HG03432 (cell line): ENCODE data around the gene CCDC116.

Experiments
- ATAC-seq: cut with Tn5 transposase; IDR thresholded peaks from one replicate; pipeline ENCODE4 v1.9.1; 2021; ENCODE audit warnings: mild to moderate bottlenecking, moderate library complexity; ENCODE audit not compliant: unreplicated experiment

Gene CCDC116

DNA sequence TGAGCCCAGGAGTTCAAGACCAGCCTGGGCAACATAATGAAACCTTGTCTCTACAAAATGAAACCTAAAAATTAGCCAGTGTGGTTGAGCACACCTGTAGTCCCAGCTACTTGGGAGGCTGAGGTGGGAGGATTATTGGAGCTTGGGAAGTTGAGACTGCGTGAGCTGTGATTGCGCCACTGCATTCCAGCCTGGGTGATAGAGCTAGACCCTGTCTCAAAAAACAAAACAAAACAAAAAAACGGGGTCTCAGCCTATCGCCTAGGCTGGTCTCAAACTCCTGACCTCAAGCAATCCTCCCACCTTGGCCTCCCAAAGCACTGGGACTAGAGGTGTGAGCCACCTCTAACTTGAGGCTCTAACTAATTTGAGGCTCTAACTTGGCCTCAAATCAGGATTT lies 46.8 kb downstream of the CCDC116 start:
- ATAC-seq = no peak

DNA sequence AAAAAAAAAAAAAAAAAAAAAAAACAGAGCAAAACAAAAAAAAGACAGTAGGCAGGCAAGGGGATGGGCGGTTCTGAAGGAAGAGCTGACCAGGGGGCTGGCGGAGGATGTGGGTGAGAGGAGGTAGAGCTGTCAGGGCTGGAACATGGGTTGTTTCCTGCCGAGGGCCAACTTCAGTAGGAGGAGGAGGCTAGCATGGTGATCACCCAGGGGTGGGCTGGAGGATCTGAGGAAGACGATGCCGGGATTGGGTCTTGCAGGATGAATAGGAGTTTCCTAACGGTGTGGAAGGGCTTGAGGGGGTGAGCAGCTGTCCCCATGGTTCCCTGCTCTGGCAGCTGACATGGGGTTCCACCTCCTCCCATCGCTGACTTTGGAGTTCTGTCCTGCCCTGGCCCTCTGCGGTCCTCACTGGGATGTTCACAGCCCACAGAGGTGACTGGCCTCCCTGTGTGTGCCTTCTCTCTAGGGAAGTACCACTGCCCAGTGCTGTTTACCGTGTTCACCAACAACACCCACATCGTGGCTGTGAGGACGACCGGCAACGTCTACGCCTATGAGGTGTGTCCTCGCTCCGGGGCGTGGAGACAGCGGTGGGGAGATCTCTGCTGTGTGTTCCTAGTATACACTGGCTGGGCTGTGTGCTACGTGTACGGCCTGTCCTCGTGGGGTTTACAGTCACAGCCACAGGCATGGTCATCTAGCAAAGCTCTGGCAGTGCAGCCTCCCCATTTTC lies 48.4 kb downstream of the CCDC116 start:
- no peak for ATAC-seq

- ATAC-seq = no peak
Measured at GRCh38 chr22:21681566-21682370, 49.2 kb downstream of the CCDC116 start.

DNA sequence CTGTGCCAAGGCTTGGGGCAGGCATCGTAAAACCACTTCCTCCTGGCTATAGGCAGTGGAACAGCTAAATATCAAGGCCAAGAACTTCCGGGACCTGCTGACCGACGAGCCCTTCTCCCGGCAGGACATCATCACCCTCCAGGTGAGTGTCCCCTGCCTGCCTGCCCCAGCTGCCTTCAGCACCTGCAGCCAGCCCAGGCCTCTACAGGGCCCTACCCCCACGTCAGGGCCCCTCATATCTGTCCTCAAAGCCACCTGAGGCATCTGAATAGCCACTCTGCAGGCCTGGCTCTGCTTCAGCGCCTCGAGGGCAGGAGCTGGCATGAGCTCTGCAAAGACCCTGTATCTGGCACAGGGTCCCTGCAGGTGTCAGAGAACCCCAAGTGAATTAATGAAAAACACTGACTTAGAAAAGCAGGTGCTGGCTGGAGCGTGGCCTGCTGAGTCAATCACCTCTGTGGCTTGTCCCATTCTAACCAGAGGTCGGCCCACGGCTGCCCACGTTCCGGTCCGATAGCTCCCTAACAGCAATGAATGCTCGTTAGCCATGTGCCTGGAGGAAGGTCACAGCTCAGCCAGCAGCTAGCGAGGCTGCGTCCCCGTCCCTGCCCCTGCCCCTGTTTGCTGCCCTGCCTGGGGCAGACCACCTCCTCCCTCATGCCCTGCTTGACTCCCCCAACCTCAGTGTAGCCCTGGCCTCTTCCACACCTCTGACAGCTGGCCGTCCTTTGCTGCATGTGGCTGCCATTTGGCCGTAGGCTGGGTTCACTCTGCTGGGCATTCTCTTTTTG lies 50.0 kb downstream of the CCDC116 start:
- no peak for ATAC-seq

DNA sequence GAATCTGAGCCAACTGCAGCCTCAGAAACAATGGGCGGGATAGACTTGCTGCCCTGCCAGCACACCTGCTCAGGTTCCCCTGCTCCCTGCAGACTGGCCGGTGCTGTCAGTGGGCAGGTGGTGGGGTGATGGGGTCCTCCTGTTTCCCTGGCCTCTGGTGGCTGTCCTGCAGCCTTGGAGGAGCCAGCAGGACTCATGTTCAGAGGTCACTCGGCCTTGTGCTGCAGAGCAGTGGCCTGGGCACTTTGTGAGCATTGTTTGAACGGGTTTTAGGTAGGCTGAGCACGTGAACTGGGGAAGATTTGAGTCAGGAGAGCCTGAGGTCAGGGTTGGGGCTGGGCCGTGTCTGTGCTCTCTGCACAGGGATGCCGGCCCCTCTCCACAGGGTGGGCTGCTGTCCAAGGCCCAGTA lies 50.8 kb downstream of the CCDC116 start:
- no peak for ATAC-seq

DNA sequence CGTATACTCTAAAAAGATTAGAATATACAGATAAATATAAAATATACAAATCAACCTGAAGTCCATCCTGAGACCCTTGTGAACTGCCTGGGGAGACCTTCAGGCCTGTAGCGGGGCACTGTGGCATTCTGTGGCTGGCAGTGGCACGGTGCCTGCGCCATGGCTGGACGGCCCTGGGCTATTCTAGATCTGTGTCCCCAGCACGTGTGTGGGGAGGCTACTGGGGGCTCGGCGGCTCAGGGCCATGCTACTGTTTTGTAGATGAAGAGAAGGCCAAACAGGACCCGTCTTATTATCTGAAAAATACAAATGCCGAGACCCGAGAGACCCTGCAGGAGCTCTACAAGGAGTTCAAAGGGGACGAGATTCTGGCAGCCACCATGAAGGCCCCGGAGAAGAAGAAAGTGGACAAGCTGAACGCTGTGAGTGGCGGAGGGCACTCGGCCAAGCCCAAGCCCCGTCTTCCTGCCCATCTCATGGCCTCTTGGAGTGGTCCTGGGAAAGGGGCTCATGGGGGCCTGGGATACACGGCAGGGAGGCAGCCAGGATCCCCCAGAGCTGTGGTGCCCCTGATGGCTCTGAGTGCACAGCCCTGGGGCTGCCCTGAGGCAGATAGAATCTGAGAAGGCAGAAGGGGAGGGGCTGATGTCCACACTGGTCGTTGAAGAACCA lies 52.1 kb downstream of the CCDC116 start:
- ATAC-seq = no peak

- no peak for ATAC-seq
Measured at GRCh38 chr22:21685164-21685513, 52.6 kb downstream of the CCDC116 start.

- ATAC-seq = no peak
Measured at GRCh38 chr22:21686193-21686608, 53.6 kb downstream of the CCDC116 start.
